NCI-H748 treated with DMSO at 0.1 percent for 48 hours (cell line): Measurements from ENCODE around the gene PLA2G10.
"Not testable (repeated sequence)": the region's sequence is repeated elsewhere in the genome, so short reads cannot be mapped to it uniquely, and the experiment has no call there.

Experiments
- DNase-seq: peaks from one replicate; lab custom pipeline; 2025; lab: John Stamatoyannopoulos, UW

PLA2G10 gene

GRCh38 chr16:14694129-14694528, at the start of gene PLA2G10:
Gene PLA2G10 (minus strand): TSS chr16:14694308. CDS start chr16:14694229, 79 bp downstream.
- DNase-seq, result not testable (repeated sequence)

- not testable (repeated sequence) for DNase-seq
Measured at GRCh38 chr16:14742273-14743128, 48.4 kb upstream of the PLA2G10 start, which contains the start of gene NPIPA2. Gene NPIPA2 (plus strand): TSS chr16:14742533. CDS start chr16:14748066, 5,533 bp downstream.

GRCh38 chr16:14741794-14742193, 47.7 kb upstream of the PLA2G10 start:
- DNase-seq, result not testable (repeated sequence)

- DNase-seq, result not testable (repeated sequence)
Measured at GRCh38 chr16:14740832-14741385, 46.8 kb upstream of the PLA2G10 start.

GRCh38 chr16:14733233-14733632, 39.1 kb upstream of the PLA2G10 start:
- not testable (repeated sequence) for DNase-seq

GRCh38 chr16:14703156-14704011, 9.3 kb upstream of the PLA2G10 start, which contains the start of gene NPIPA3:
Gene NPIPA3 (plus strand): TSS chr16:14703411. CDS start chr16:14708944, 5,533 bp downstream.
- DNase-seq, result not testable (repeated sequence)

GRCh38 chr16:14702672-14703071, 8.6 kb upstream of the PLA2G10 start:
- DNase-seq, result not testable (repeated sequence)

GRCh38 chr16:14701859-14702258, 7.8 kb upstream of the PLA2G10 start:
- not testable (repeated sequence) for DNase-seq

GRCh38 chr16:14685870-14686793, 8.0 kb downstream of the PLA2G10 start:
- not testable (repeated sequence) for DNase-seq

GRCh38 chr16:14682121-14682520, 12.0 kb downstream of the PLA2G10 start:
- no peak for DNase-seq

GRCh38 chr16:14681115-14681514, 13.0 kb downstream of the PLA2G10 start:
- no peak for DNase-seq

GRCh38 chr16:14680396-14680795, 13.7 kb downstream of the PLA2G10 start:
- DNase-seq, result not testable (repeated sequence)

GRCh38 chr16:14678748-14679497, 15.2 kb downstream of the PLA2G10 start:
- no peak for DNase-seq

- DNase-seq, result no peak
Measured at GRCh38 chr16:14677627-14678026, 16.5 kb downstream of the PLA2G10 start.

- no peak for DNase-seq
Measured at GRCh38 chr16:14676633-14677032, 17.5 kb downstream of the PLA2G10 start.

GRCh38 chr16:14672403-14672971, 21.6 kb downstream of the PLA2G10 start:
- DNase-seq, result no peak

- DNase-seq, result no peak
Measured at GRCh38 chr16:14669776-14670175, 24.3 kb downstream of the PLA2G10 start.

GRCh38 chr16:14668556-14669223, 25.4 kb downstream of the PLA2G10 start:
- DNase-seq, result no peak
